Loucy (cell line): ENCODE results near the gene SAMD13.

ENCODE experiments used
- H2AFZ ChIP-seq: fragments of 200-600 bp; sonication (generic); 2 replicates; pipeline ENCODE4 v1.6.0; 2016; ENCODE audit warnings: antibody characterized with exemption, mild to moderate bottlenecking, low read length, moderate library complexity
- H3F3A ChIP-seq: fragments of 200-600 bp; 2 replicates; pipeline ENCODE4 v1.6.0; 2016; ENCODE audit warnings: antibody characterized with exemption, low read depth, mild to moderate bottlenecking
- H3K27me3 ChIP-seq: fragments of 200-600 bp; sonication (generic); 2 replicates; pipeline ENCODE4 v1.6.1; 2014; ENCODE audit warnings: low read length, mild to moderate bottlenecking; ENCODE audit not compliant: insufficient read depth, poor library complexity, severe bottlenecking
- H3K36me3 ChIP-seq: fragments of 200-600 bp; sonication (generic); 2 replicates; pipeline ENCODE4 v1.6.1; 2016; ENCODE audit warnings: low read length; ENCODE audit not compliant: insufficient read depth
- H3K4me1 ChIP-seq: fragments of 200-600 bp; sonication (generic); 2 replicates; pipeline ENCODE4 v1.5.1; 2014; ENCODE audit warnings: low read length, mild to moderate bottlenecking; ENCODE audit not compliant: insufficient read depth, poor library complexity, severe bottlenecking
- H3K4me2 ChIP-seq: fragments of 200-600 bp; sonication (generic); 2 replicates; pipeline ENCODE4 v1.6.0; 2014; ENCODE audit warnings: antibody characterized with exemption, low read length, low read depth, mild to moderate bottlenecking; ENCODE audit not compliant: poor library complexity, severe bottlenecking
- H3K4me3 ChIP-seq: fragments of 200-600 bp; sonication (generic); 2 replicates; pipeline ENCODE4 v1.5.1; 2014; ENCODE audit warnings: low read length, mild to moderate bottlenecking, mixed read lengths; ENCODE audit not compliant: poor library complexity, severe bottlenecking
- H3K79me2 ChIP-seq: fragments of 200-600 bp; sonication (generic); 2 replicates; pipeline ENCODE4 v1.6.1; 2014; ENCODE audit warnings: low read length; ENCODE audit not compliant: insufficient read depth
- H3K9ac ChIP-seq: fragments of 200-600 bp; sonication (generic); 2 replicates; pipeline ENCODE4 v1.6.0; 2014; ENCODE audit warnings: mild to moderate bottlenecking, low read depth, low read length, moderate library complexity; ENCODE audit not compliant: poor library complexity, severe bottlenecking
- H3K9me2 ChIP-seq: fragments of 200-600 bp; sonication (generic); replicated peaks from 2 replicates; pipeline ENCODE4 v1.6.1; 2016; ENCODE audit warnings: low read depth, low read length, mixed read lengths
- H3K9me3 ChIP-seq: fragments of 200-600 bp; sonication (generic); 2 replicates; pipeline ENCODE4 v1.6.1; 2014; ENCODE audit warnings: mild to moderate bottlenecking, antibody characterized with exemption, low read length, low read depth; ENCODE audit not compliant: insufficient read depth
- H4K20me1 ChIP-seq: fragments of 200-600 bp; sonication (generic); 2 replicates; pipeline ENCODE4 v1.6.0; 2014; ENCODE audit warnings: antibody characterized with exemption, low read length, mild to moderate bottlenecking; ENCODE audit not compliant: insufficient read depth, poor library complexity, severe bottlenecking
- CTCF ChIP-seq: fragments of 200-600 bp; sonication (generic); conservative IDR thresholded peaks from 2 replicates; pipeline ENCODE4 v1.5.1; 2014; ENCODE audit warnings: mild to moderate bottlenecking, antibody characterized with exemption, low read length
- EZH2phosphoT487 ChIP-seq: fragments of 200-600 bp; IDR thresholded peaks from 2 replicates; pipeline ENCODE4 v1.6.1; 2018; ENCODE audit warnings: antibody characterized with exemption, mild to moderate bottlenecking, moderate library complexity, borderline replicate concordance

SAMD13 gene

GRCh38 chr1:84278905-84279304, 22.6 kb upstream of the SAMD13 start:
- no peaks in the 10 kb centered on the region for H3K9me3 ChIP-seq
- TF ChIP-seq CTCF (no peak), EZH2phosphoT487 (no peak)
- H3F3A ChIP-seq = no peaks in the 10 kb centered on the region
- no peaks in the 10 kb centered on the region for H3K27me3 ChIP-seq
- H3K4me2 ChIP-seq = no peak overlapping the region
- H3K4me3 ChIP-seq = no peak overlapping the region
- no peaks in the 10 kb centered on the region for H3K9me2 ChIP-seq
- H3K9ac ChIP-seq = no peak overlapping the region
- no peaks in the 10 kb centered on the region for H3K79me2 ChIP-seq
- 0 out of 2 replicates have a peak overlapping the region, but pooled peaks have one; percentile 8 for H2AFZ ChIP-seq
- H4K20me1 ChIP-seq = no peaks in the 10 kb centered on the region
- peaks cover 7% of the 10 kb centered on the region for H3K4me1 ChIP-seq
- H3K36me3 ChIP-seq = no peaks in the 10 kb centered on the region

GRCh38 chr1:84280912-84281311, 20.6 kb upstream of the SAMD13 start:
- Histone ChIP-seq H3K4me1 (peaks cover 7% of the 10 kb centered on the region), H3K27me3 (no peaks in the 10 kb centered on the region), H2AFZ (no peak overlapping the region), H3K36me3 (no peaks in the 10 kb centered on the region), H3K79me2 (no peaks in the 10 kb centered on the region), H3F3A (no peaks in the 10 kb centered on the region), H3K4me3 (no peak overlapping the region), H3K9ac (no peak overlapping the region), H3K4me2 (no peak overlapping the region), H3K9me2 (no peaks in the 10 kb centered on the region), H4K20me1 (no peaks in the 10 kb centered on the region), H3K9me3 (no peaks in the 10 kb centered on the region)
- TF ChIP-seq EZH2phosphoT487 = no peak
- TF ChIP-seq CTCF = no peak

GRCh38 chr1:84282780-84283333, 18.7 kb upstream of the SAMD13 start:
- no peak for TF ChIP-seq EZH2phosphoT487
- TF ChIP-seq CTCF = no peak
- Histone ChIP-seq H3K9ac (no peak overlapping the region), H3K9me2 (no peaks in the 10 kb centered on the region), H3K4me2 (no peak overlapping the region), H3K9me3 (peaks cover 5% of the 10 kb centered on the region; the same call in 1 of the 2 replicates), H3K36me3 (no peaks in the 10 kb centered on the region), H3K4me3 (no peak overlapping the region), H4K20me1 (no peaks in the 10 kb centered on the region), H2AFZ (no peak overlapping the region), H3K79me2 (no peaks in the 10 kb centered on the region), H3K4me1 (peaks cover 3% of the 10 kb centered on the region), H3F3A (no peaks in the 10 kb centered on the region), H3K27me3 (no peaks in the 10 kb centered on the region)
